Measurements from ENCODE around the gene EPHA7.

DNA sequence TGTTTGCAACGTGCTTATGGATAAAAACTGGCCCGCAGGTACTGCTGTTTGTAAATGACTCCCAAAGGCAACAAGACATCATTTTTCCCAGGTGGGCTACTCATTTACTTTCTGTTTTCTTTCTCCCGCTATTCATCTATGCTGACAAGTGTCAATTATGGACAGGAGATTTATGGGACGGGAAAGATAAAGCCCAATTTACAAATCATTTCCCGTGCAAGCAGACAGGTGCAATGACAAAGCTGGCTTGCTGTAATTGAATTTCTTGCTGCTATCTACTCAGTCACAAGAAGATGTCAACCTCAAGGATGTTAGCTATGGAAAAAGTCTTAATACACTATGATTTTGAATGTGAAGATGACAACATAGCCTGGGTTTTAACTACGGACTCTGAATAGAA is 125.5 kb downstream of the EPHA7 start:
- no peak for TF ChIP-seq POLR2A (IDR thresholded peaks at IDR 0.05)
- TF ChIP-seq, protein P1, sequence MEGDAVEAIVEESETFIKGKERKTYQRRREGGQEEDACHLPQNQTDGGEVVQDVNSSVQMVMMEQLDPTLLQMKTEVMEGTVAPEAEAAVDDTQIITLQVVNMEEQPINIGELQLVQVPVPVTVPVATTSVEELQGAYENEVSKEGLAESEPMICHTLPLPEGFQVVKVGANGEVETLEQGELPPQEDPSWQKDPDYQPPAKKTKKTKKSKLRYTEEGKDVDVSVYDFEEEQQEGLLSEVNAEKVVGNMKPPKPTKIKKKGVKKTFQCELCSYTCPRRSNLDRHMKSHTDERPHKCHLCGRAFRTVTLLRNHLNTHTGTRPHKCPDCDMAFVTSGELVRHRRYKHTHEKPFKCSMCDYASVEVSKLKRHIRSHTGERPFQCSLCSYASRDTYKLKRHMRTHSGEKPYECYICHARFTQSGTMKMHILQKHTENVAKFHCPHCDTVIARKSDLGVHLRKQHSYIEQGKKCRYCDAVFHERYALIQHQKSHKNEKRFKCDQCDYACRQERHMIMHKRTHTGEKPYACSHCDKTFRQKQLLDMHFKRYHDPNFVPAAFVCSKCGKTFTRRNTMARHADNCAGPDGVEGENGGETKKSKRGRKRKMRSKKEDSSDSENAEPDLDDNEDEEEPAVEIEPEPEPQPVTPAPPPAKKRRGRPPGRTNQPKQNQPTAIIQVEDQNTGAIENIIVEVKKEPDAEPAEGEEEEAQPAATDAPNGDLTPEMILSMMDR (IDR thresholded peaks at IDR 0.05): no peak
- TF ChIP-seq POLR2AphosphoS5 (IDR thresholded peaks at IDR 0.05): no peak

All from breast epithelium (tissue), 3 donors.